ENCODE measurements around the gene ALS2CL. TPM values are rescaled to one million over a fixed set of nuclear protein-coding genes. Genes with fewer than 3 reads are reported as not detected.

ALS2CL gene
- total and polyA plus RNA-seq, 2 experiments from 2014 or later = 3.4 to 11.8 TPM

- TF ChIP-seq CTCF (conservative IDR thresholded peaks at IDR 0.05; ENCODE audit: low read depth in 2 of 2) (peak; percentile 82 to 97), ZNF114 (CRISPR knock-in tag; IDR thresholded peaks at IDR 0.05) (no peak), POLR2AphosphoS5 (IDR thresholded peaks at IDR 0.05; ENCODE audit: low read depth) (no peak), NANOG (IDR thresholded peaks at IDR 0.05; ENCODE audit: borderline replicate concordance) (no peak)
These were observed 24.2 kb upstream of the ALS2CL start, which contains the start of gene PRSS50 (continued) for GRCh38 chr3:46717447-46718231.

GRCh38 chr3:46716461-46717441, 23.3 kb upstream of the ALS2CL start:
- H3K36me3 Mint-ChIP-seq (ENCODE audit: low read depth) = no peaks in the 10 kb centered on the region
- ATAC-seq = no peak; the same call in 2 of the 3 replicates
- no peak for DNase-seq (ENCODE audit: low spot score)
- H3K4me2 ChIP-seq = no peak overlapping the region
- no peak overlapping the region for H3K4me3 Mint-ChIP-seq
- no peaks in the 10 kb centered on the region for H3K4me1 ChIP-seq (ENCODE audit: insufficient read depth)
- peaks cover 2% of the 10 kb centered on the region for H3K27me3 Mint-ChIP-seq (ENCODE audit: insufficient read depth, low read depth, poor library complexity)
- H3K27me3 ChIP-seq (ENCODE audit: insufficient read depth) = no peaks in the 10 kb centered on the region
- no peaks in the 10 kb centered on the region for H3K79me2 ChIP-seq (replicated peaks; ENCODE audit: insufficient read depth)
- no peak overlapping the region for H3K4me3 ChIP-seq
- no peaks in the 10 kb centered on the region for H3K9me2 ChIP-seq (ENCODE audit: insufficient read depth)
- TF ChIP-seq CTCF (conservative IDR thresholded peaks at IDR 0.05; ENCODE audit: low read depth in 2 of 2) (no peak), EZH2 (IDR thresholded peaks at IDR 0.05; ENCODE audit: low read depth, unreplicated experiment) (no peak), ZNF114 (CRISPR knock-in tag; IDR thresholded peaks at IDR 0.05) (no peak), STAT1 (IDR thresholded peaks at IDR 0.05; ENCODE audit: unreplicated experiment) (no peak)
- no peak overlapping the region for H3K27ac ChIP-seq (ENCODE audit: low read depth)
- H3K36me3 ChIP-seq (ENCODE audit: insufficient read depth) = no peaks in the 10 kb centered on the region
- no peak overlapping the region for H3K27ac Mint-ChIP-seq
- no peak overlapping the region for H2AFZ ChIP-seq
- no peaks in the 10 kb centered on the region for H3K9me3 Mint-ChIP-seq
- peaks cover 3% of the 10 kb centered on the region; the same call in 2 of the 3 replicates for H3K4me1 Mint-ChIP-seq
- no peaks in the 10 kb centered on the region for H3F3A ChIP-seq (replicated peaks; ENCODE audit: low read depth)
- H4K20me1 ChIP-seq (replicated peaks; ENCODE audit: insufficient read depth) = no peaks in the 10 kb centered on the region

All from GM23338 (cell line).